Activated naive CD4-positive, alpha-beta T cell treated with anti-CD3 and anti-CD28 coated beads, Interleukin-2, amount 10 ng/mL, durations not matched to agents 7 days and 5 days (primary cell): Measurements from ENCODE around the gene MASTL.
A peak's percentile ranks its signal among the peaks of the same experiment; 100 is the strongest.
"Not testable (repeated sequence)": the region's sequence is repeated elsewhere in the genome, so short reads cannot be mapped to it uniquely, and the experiment has no call there.

Experiments used
- CTCF ChIA-PET: fragments of 350-600 bp; sonication (Branson Sonifier 250); formaldehyde crosslinking; loops from one replicate; lab custom pipeline; 2021; ENCODE audit warnings: antibody characterized with exemption; lab: Charles Lee
- DNase-seq: peaks from one replicate; pipeline ENCODE4 v3.0.0-alpha.2; 2020
- H3K27ac Mint-ChIP-seq: one replicate; pipeline ENCODE4 v1.8.0; 2021; ENCODE audit warnings: mild to moderate bottlenecking, moderate library complexity, mixed read lengths
- H3K27me3 Mint-ChIP-seq: one replicate; pipeline ENCODE4 v1.8.0; 2021; ENCODE audit warnings: mild to moderate bottlenecking, mixed read lengths
- H3K36me3 Mint-ChIP-seq: one replicate; pipeline ENCODE4 v1.8.0; 2021; ENCODE audit warnings: mixed read lengths
- H3K4me1 Mint-ChIP-seq: one replicate; pipeline ENCODE4 v1.8.0; 2021; ENCODE audit warnings: mixed read lengths
- H3K4me3 Mint-ChIP-seq: one replicate; pipeline ENCODE4 v1.8.0; 2021; ENCODE audit warnings: mild to moderate bottlenecking, moderate library complexity, mixed read lengths
- H3K9me3 Mint-ChIP-seq: one replicate; pipeline ENCODE4 v1.8.0; 2021; ENCODE audit warnings: mixed read lengths

The MASTL gene

GRCh38 chr10:27155066-27155754, at the start of gene MASTL:
MASTL (plus strand) TSS chr10:27155352; CDS start chr10:27155427, 75 bp downstream.
- peaks cover 39% of the 10 kb centered on the region for H3K36me3 Mint-ChIP-seq
- H3K4me1 Mint-ChIP-seq, result peaks cover 52% of the 10 kb centered on the region
- CTCF ChIA-PET, result interaction anchor here (0.7 to 2.0 kb wide), 2 partner anchors 14 to 265 kb away, joined by 3 to 4 read pairs; no protein-coding TSS in a partner anchor
- DNase-seq, result peak; percentile 95
- H3K27ac Mint-ChIP-seq, result peak within 1 kb of the TSS; percentile 100
- no peaks in the 10 kb centered on the region for H3K27me3 Mint-ChIP-seq
- no peaks in the 10 kb centered on the region for H3K9me3 Mint-ChIP-seq
- H3K4me3 Mint-ChIP-seq, result peak within 1 kb of the TSS; percentile 89

GRCh38 chr10:27108165-27108564, 47.0 kb upstream of the MASTL start:
- Mint-ChIP-seq H3K4me3 (no peak overlapping the region), H3K27ac (no peak overlapping the region), H3K36me3 (peaks cover 46% of the 10 kb centered on the region), H3K4me1 (peaks cover 15% of the 10 kb centered on the region), H3K9me3 (peaks cover 1% of the 10 kb centered on the region), H3K27me3 (no peaks in the 10 kb centered on the region)
- CTCF ChIA-PET, result no interaction called here
- DNase-seq, result no peak

- Mint-ChIP-seq H3K36me3 (peaks cover 47% of the 10 kb centered on the region), H3K27me3 (no peaks in the 10 kb centered on the region), H3K4me1 (no peaks in the 10 kb centered on the region), H3K4me3 (no peak overlapping the region), H3K27ac (no peak overlapping the region), H3K9me3 (no peaks in the 10 kb centered on the region)
- no peak for DNase-seq
- CTCF ChIA-PET, result no interaction called here
These were observed 20.8 kb upstream of the MASTL start for GRCh38 chr10:27134371-27134770.

- no peaks in the 10 kb centered on the region for H3K27me3 Mint-ChIP-seq
- DNase-seq, result no peak
- H3K36me3 Mint-ChIP-seq, result peaks cover 36% of the 10 kb centered on the region
- no peaks in the 10 kb centered on the region for H3K4me1 Mint-ChIP-seq
- H3K4me3 Mint-ChIP-seq, result no peak overlapping the region
- H3K9me3 Mint-ChIP-seq, result no peaks in the 10 kb centered on the region
- CTCF ChIA-PET, result no interaction called here
- no peak overlapping the region for H3K27ac Mint-ChIP-seq
These were observed 16.9 kb upstream of the MASTL start for GRCh38 chr10:27138277-27138676.

GRCh38 chr10:27143686-27144085, 11.5 kb upstream of the MASTL start:
- no peak for DNase-seq
- Mint-ChIP-seq H3K27ac (no peak overlapping the region), H3K4me1 (peaks cover 18% of the 10 kb centered on the region), H3K36me3 (peaks cover 48% of the 10 kb centered on the region), H3K4me3 (no peak overlapping the region), H3K9me3 (no peaks in the 10 kb centered on the region), H3K27me3 (no peaks in the 10 kb centered on the region)
- CTCF ChIA-PET, result interaction anchor here (0.7 kb wide), 2 partner anchors 10 to 81 kb away, joined by 3 read pairs; partner anchors contain the start of gene YME1L1

- Mint-ChIP-seq H3K27ac (peak overlapping the region; percentile 37), H3K9me3 (no peaks in the 10 kb centered on the region), H3K27me3 (no peaks in the 10 kb centered on the region), H3K36me3 (peaks cover 50% of the 10 kb centered on the region), H3K4me1 (peaks cover 29% of the 10 kb centered on the region), H3K4me3 (no peak overlapping the region)
- no peak for DNase-seq
- CTCF ChIA-PET, result interaction anchor here (1.5 kb wide), 1 partner anchor 19 kb away, joined by 3 read pairs; no protein-coding TSS in a partner anchor
These were observed 9.2 kb upstream of the MASTL start for GRCh38 chr10:27145937-27146336.

- CTCF ChIA-PET, result interaction anchor here (1.5 kb wide), 1 partner anchor 11 kb away, joined by 3 read pairs; no protein-coding TSS in a partner anchor
- Mint-ChIP-seq H3K9me3 (no peaks in the 10 kb centered on the region), H3K4me1 (peaks cover 42% of the 10 kb centered on the region), H3K4me3 (no peak overlapping the region), H3K27me3 (no peaks in the 10 kb centered on the region), H3K36me3 (peaks cover 56% of the 10 kb centered on the region), H3K27ac (no peak overlapping the region)
- no peak for DNase-seq
These were observed 7.5 kb upstream of the MASTL start for GRCh38 chr10:27147701-27148100.

- Mint-ChIP-seq H3K4me3 (no peak overlapping the region), H3K4me1 (peaks cover 46% of the 10 kb centered on the region), H3K9me3 (no peaks in the 10 kb centered on the region), H3K36me3 (peaks cover 48% of the 10 kb centered on the region), H3K27me3 (no peaks in the 10 kb centered on the region), H3K27ac (no peak overlapping the region)
- CTCF ChIA-PET, result no interaction called here
- no peak for DNase-seq
These were observed 4.9 kb upstream of the MASTL start for GRCh38 chr10:27150261-27150660.

- peak overlapping the region; percentile 89 for H3K4me3 Mint-ChIP-seq
- peak overlapping the region; percentile 100 for H3K27ac Mint-ChIP-seq
- H3K4me1 Mint-ChIP-seq, result peaks cover 54% of the 10 kb centered on the region
- CTCF ChIA-PET, result interaction anchor here (0.7 to 2.2 kb wide), 2 partner anchors 11 to 51 kb away, joined by 3 to 7 read pairs; no protein-coding TSS in a partner anchor
- no peaks in the 10 kb centered on the region for H3K9me3 Mint-ChIP-seq
- no peak for DNase-seq
- H3K36me3 Mint-ChIP-seq, result peaks cover 38% of the 10 kb centered on the region
- H3K27me3 Mint-ChIP-seq, result no peaks in the 10 kb centered on the region
These were observed 2.5 kb upstream of the MASTL start for GRCh38 chr10:27152687-27153086.

- Mint-ChIP-seq H3K4me3 (peak overlapping the region; percentile 89), H3K36me3 (peaks cover 39% of the 10 kb centered on the region), H3K4me1 (peaks cover 56% of the 10 kb centered on the region), H3K9me3 (no peaks in the 10 kb centered on the region), H3K27me3 (no peaks in the 10 kb centered on the region), H3K27ac (peak overlapping the region; percentile 100)
- CTCF ChIA-PET, result interaction anchor here (2.2 kb wide), 1 partner anchor 52 kb away, joined by 7 read pairs; no protein-coding TSS in a partner anchor
- no peak for DNase-seq
These were observed 1.8 kb upstream of the MASTL start for GRCh38 chr10:27153329-27153728.

GRCh38 chr10:27153845-27154193, 1.3 kb upstream of the MASTL start:
- DNase-seq, result no peak
- Mint-ChIP-seq H3K36me3 (peaks cover 41% of the 10 kb centered on the region), H3K27me3 (no peaks in the 10 kb centered on the region), H3K27ac (peak overlapping the region; percentile 100), H3K9me3 (no peaks in the 10 kb centered on the region), H3K4me1 (peaks cover 57% of the 10 kb centered on the region), H3K4me3 (peak overlapping the region; percentile 89)
- CTCF ChIA-PET, result interaction anchor here (1.0 to 2.2 kb wide), 2 partner anchors 10 to 52 kb away, joined by 3 to 7 read pairs; no protein-coding TSS in a partner anchor

GRCh38 chr10:27156566-27156965, 1.4 kb downstream of the MASTL start:
- Mint-ChIP-seq H3K36me3 (peaks cover 38% of the 10 kb centered on the region), H3K27ac (peak overlapping the region; percentile 100), H3K4me1 (peaks cover 42% of the 10 kb centered on the region), H3K4me3 (peak overlapping the region; percentile 89)
- H3K9me3 Mint-ChIP-seq, H3K27me3 Mint-ChIP-seq: not testable (repeated sequence)
- DNase-seq, result peak; percentile 21
- CTCF ChIA-PET, result interaction anchor here (2.0 kb wide), 1 partner anchor 16 kb away, joined by 4 read pairs; no protein-coding TSS in a partner anchor

- Mint-ChIP-seq H3K36me3 (peaks cover 41% of the 10 kb centered on the region), H3K9me3 (no peaks in the 10 kb centered on the region), H3K4me1 (peaks cover 39% of the 10 kb centered on the region), H3K27ac (peak overlapping the region; percentile 100), H3K27me3 (no peaks in the 10 kb centered on the region), H3K4me3 (peak overlapping the region; percentile 89)
- CTCF ChIA-PET, result no interaction called here
- DNase-seq, result no peak
These were observed 2.0 kb downstream of the MASTL start for GRCh38 chr10:27157150-27157549.

GRCh38 chr10:27158421-27158820, 3.3 kb downstream of the MASTL start:
- Mint-ChIP-seq H3K36me3 (peaks cover 45% of the 10 kb centered on the region), H3K4me3 (no peak overlapping the region), H3K27ac (peak overlapping the region; percentile 6), H3K27me3 (no peaks in the 10 kb centered on the region), H3K9me3 (no peaks in the 10 kb centered on the region), H3K4me1 (peaks cover 29% of the 10 kb centered on the region)
- no peak for DNase-seq
- CTCF ChIA-PET, result interaction anchor here (1.2 kb wide), 1 partner anchor 11 kb away, joined by 3 read pairs; no protein-coding TSS in a partner anchor

GRCh38 chr10:27169849-27170248, 14.7 kb downstream of the MASTL start:
- H3K9me3 Mint-ChIP-seq, result no peaks in the 10 kb centered on the region
- no peak overlapping the region for H3K4me3 Mint-ChIP-seq
- H3K36me3 Mint-ChIP-seq, result peaks cover 36% of the 10 kb centered on the region
- peaks cover 3% of the 10 kb centered on the region for H3K4me1 Mint-ChIP-seq
- no peak overlapping the region for H3K27ac Mint-ChIP-seq
- H3K27me3 Mint-ChIP-seq, result no peaks in the 10 kb centered on the region
- CTCF ChIA-PET, result interaction anchor here (0.7 kb wide), 1 partner anchor 190 kb away, joined by 3 read pairs; no protein-coding TSS in a partner anchor
- no peak for DNase-seq
